ENCODE measurements around the gene HDAC3. TPM values are rescaled to one million over a fixed set of nuclear protein-coding genes. Genes with fewer than 3 reads are reported as not detected.
A peak's percentile ranks its signal among the peaks of the same experiment; 100 is the strongest.

The HDAC3 gene
- 76.1 and 92.0 TPM in 2 replicates for polyA plus RNA-seq (2014; cell fraction: cytosol; rRNA removed)
- polyA plus RNA-seq (2014; cell fraction: nucleus; rRNA removed), result 181 and 195 TPM in 2 replicates

- peak; percentile 89 for DNase-seq (ENCODE audit: low spot score)
These were observed at the start of gene HDAC3, which contains the start of gene RELL2 for GRCh38 chr5:141636413-141637122. TSS of gene HDAC3 (minus strand) at chr5:141636849. CDS start at chr5:141636790, 59 bp downstream. TSS of gene RELL2 (plus strand) at chr5:141636997. CDS start at chr5:141638226, 1,229 bp downstream.

DNA sequence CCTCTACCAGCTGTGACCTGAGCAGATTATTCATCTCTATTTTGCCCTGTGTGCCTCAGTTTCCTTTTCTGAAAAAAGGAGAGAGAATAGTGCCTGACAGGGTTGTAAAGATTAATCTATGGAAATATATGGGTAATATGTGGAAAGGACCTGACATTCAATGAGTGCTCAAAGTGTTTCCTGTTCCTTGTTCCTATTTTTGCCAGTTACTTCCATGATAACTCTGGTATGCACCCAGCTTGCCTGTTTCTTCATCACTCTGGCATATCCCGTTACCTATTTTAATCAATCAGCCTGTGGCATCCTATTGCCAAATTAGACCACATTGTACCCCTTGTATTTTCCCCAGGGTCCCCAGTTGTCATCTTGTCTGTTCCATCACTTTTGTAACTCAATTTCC is 48.9 kb upstream of the HDAC3 start:
- DNase-seq (ENCODE audit: low spot score), result no peak

DNA sequence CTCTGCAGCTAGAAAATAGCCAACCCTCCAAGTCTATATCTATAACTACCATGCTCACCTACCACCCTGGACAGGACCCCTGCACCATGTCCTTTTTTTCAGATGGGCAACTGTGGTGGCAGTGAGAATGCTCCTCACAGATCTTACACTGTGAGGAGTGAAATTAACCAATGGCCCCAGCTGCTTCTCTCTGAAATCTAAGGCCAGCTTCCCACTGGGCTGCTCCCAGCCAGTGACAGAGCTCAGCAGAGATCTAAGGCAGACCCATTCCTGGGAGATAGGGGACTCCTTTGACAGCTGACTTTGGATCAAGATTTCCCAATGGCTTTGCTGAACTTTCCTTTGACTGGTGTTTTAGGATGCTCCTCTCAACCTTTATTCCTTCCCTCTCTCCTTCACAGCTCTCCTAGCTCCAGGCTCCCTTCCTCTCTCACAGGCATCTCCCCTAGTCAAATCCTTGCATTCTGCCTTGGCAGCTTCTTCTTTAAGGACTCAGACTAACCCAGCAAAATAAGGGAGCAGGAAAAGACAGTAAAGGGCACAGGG is 47.0 kb upstream of the HDAC3 start:
- no peak for DNase-seq (ENCODE audit: low spot score)

DNA sequence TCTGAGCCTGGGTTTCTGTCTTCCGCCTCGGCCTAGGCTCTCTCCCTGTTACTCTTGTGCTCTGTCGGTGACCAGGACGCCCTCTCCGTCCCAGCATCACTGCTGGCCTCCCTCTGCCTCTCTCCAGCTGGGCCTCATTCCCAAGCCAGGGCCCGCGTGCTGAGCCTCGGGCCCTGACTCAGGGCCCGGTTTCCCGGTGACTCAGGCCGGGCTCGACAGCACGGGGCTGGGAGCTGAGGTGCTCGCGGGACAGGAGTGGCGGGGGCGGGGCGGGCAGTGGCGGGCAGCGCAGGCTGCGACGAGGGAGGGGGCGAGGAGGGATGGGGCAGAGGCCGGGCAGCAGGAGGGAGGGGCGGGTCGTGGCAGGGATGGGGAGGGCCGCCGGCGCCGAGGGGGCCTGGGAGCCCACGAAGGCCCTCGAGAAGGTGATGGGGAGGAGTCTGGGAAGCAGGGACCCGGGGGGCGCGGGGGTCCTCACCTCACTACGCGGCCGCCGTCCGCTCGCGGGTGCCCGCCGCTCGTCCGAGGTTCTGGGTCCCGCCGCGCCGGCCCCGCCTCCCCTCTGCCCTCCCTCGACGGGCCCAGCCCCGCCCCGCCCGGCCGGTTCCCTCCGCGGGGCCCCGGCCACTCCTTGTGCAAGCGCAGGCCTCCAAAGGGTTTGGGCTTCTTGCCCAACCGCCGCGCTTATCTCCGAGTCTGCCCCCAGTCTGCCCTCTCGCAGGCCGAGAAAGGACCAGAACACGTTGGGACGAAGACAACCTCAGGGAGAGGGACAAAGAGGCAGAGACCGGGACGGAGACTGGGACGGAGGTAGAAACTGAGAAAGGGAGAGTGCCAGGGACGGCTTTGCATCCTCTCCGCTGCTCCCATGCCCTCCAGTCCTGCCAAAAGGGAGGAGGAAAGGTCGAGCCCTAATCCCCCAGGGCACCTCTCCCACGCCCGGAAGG is 45.3 kb upstream of the HDAC3 start, which contains the start of gene ARAP3:
TSS of gene ARAP3 (minus strand) at position 536 of the 947 bp plus-strand sequence. CDS start 1,744 bp downstream, outside the sequence.
- DNase-seq (ENCODE audit: low spot score), result no peak

DNA sequence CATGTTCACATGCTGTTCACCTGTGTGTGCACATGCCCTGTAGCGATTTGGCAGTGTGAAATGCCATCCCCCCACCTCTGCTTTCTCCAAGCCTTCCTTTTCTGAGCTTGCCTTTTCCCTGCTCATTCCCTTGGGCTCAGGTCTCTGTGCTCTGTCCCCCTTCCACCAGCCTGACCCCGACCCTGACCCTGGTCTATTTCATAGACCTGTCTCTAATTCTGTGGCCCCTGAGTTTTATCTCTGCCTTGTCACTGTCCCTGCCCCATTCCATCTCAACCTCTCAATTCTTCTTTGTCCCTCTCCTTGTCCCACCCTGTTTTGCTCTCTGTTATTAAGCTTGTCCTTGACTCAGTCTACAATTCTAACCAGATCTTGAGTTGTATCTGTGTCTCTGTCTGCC is 44.6 kb upstream of the HDAC3 start:
- DNase-seq (ENCODE audit: low spot score), result no peak

DNA sequence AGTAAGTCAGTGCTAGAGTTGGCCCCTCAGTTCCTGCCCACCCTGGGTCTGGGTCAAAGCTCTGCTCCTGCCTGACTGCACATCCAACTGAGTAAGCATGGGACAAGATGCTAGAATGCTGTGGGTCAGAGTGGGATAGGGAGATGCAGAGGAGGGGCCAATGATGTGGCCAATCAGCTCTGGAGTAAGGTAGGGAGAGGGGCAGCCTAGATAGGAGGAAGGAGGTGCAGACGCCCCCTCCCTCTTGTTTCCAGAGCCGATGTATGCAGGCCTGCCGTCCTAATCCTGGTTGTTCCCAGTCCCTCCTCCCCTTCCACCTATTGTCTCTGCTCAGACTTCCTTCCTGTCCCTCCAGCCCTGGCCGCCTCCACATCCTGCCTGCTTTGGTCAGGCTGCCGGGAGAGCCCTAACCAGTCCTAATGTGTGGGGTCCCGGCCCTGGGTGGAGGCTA is 44.1 kb upstream of the HDAC3 start:
- DNase-seq (ENCODE audit: low spot score), result peak; percentile 87

GRCh38 chr5:141680178-141680577 is 43.5 kb upstream of the HDAC3 start:
- no peak for DNase-seq (ENCODE audit: low spot score)

GRCh38 chr5:141677415-141677814 is 40.8 kb upstream of the HDAC3 start:
- DNase-seq (ENCODE audit: low spot score), result peak; percentile 58

GRCh38 chr5:141675672-141676071 is 39.0 kb upstream of the HDAC3 start:
- no peak for DNase-seq (ENCODE audit: low spot score)

DNA sequence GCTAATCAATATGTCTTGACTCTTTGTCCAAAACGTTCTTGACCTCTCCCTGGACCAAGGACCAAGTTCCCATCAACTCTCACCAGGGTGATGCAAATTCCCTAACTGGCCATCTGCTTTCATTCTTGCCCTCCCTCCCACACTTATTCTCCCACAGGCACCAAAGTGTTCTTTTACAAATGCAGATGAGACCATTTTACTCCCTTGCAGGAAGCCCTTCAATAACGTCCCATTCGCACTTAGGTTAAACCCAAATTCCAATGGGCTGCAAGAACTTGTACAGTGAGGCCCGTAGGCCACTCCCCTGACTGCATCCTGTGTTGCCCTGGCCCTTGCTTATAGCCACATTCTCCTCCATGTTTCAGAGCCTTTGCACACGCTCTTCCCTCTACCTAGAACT is 38.1 kb upstream of the HDAC3 start:
- DNase-seq (ENCODE audit: low spot score), result no peak

DNA sequence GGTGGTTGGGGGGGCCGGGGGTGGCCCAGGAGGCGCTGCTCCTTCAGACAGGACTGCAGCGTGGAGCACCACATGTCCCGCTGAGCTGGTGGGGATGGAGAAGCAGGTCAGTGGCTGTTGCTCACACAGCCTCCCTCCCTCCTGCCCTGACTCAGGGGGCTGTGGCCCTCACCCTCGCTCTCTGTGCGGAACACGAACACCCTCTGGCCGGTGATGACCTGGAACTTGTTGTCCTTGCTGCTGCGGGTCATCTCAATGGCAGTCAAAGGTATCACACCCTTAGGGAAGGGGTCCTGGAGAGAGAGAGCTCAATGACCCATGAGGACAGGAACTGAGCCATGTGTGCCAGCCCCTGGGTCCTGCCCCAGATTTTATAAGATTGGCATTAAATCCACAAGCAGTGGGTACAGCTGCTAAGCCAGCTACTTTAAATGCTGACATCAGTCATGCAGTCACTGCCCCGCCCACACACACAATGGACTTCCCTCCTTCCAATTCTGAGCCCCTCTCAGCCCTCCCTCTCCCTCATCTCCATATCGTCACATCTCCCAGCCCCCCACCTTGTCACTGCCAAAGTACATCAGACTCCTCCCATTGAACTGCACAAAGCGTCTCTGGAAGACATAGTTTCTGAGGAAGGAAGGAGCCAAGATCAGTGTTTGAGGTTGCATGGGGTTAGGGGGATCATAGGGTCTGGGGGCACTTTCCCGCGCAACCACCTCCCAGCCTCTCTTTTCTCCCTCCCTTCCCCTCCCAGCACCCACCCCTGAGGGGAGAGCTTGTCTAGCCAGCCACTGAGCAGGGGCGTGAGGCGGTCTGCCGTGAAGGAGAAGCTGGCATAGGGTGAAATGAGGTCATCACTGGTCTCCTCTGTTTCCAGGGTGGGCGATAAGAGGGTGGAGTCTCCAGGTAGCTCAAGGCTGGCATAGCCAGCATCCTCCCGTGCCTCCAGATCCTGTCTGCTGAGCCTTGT is 36.5 kb upstream of the HDAC3 start:
- peak; percentile 44 for DNase-seq (ENCODE audit: low spot score)

GRCh38 chr5:141672071-141672840 is 35.6 kb upstream of the HDAC3 start:
- no peak for DNase-seq (ENCODE audit: low spot score)

- no peak for DNase-seq (ENCODE audit: low spot score)
These were observed 32.9 kb upstream of the HDAC3 start for GRCh38 chr5:141669520-141669919.

DNA sequence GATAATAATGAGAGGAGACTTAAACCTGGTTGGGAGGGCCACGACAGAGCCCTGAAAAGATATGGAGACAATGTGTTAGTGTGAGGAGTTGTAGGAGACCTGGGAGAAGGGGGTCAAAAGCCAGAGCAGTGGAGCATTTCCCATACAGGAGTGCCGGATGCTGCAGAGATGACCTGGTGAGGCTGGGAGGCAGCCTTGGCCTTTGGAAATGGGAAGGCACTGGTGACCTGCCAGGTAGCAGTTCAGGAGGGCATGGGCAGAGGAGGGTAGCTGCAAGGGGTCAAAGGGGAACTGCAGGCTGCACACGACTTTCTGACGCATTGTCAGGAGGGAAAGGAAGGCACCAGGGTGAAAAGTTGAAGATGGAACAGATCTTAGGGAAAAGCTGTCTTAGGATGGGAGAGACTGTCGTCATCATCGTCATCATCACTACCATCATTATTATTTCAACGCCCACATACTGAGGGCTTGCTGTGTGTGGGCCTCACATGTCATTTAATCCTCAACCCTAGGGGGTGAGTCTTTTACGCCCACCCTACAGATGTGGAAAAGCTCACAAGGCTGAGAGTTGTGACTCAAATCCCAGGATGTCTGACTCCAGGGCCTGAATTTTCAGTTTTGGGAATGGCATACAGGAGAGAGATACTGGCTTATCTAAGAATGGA is 32.1 kb upstream of the HDAC3 start:
- no peak for DNase-seq (ENCODE audit: low spot score)

- no peak for DNase-seq (ENCODE audit: low spot score)
These were observed 29.6 kb upstream of the HDAC3 start for GRCh38 chr5:141665995-141666940.

- peak; percentile 77 for DNase-seq (ENCODE audit: low spot score)
These were observed 28.2 kb upstream of the HDAC3 start for GRCh38 chr5:141664733-141665461.

DNA sequence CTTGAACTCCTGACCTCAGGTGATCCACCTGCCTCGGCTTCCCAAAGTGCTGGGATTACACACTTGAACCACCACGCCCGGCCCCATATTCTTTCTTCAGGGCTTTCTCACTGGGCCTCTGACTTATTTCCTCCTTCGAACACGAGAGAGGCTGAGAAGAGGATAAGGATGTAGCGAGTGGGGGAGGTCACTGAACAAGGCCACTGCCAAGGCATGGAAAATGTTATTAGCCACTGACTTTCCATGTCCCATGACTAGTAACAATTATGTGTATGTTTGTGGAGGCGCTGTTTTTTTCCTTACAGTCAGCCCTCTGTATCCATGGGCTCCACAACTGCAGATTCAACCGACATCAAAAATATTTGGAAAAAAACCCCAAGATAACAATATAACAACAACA is 26.9 kb upstream of the HDAC3 start:
- DNase-seq (ENCODE audit: low spot score), result no peak

Measured in SK-N-DZ (cell line).